Glutamatergic neuron (in vitro differentiated cells): ENCODE measurements around the gene WFIKKN2. TPM values are rescaled to one million over a fixed set of nuclear protein-coding genes. Genes with fewer than 3 reads are reported as not detected.
"Not testable (repeated sequence)": the region's sequence is repeated elsewhere in the genome, so short reads cannot be mapped to it uniquely, and the experiment has no call there.

ENCODE experiments used
- DNase-seq: peaks from one replicate; pipeline ENCODE4 v3.0.0; 2022
- H3K27ac Mint-ChIP-seq: one replicate; pipeline ENCODE4 v1.8.0; 2020; ENCODE audit warnings: mild to moderate bottlenecking, mixed read lengths, inconsistent platforms; ENCODE audit not compliant: unreplicated experiment
- H3K27me3 Mint-ChIP-seq: one replicate; pipeline ENCODE4 v1.8.0; 2020; ENCODE audit warnings: mild to moderate bottlenecking, moderate library complexity, mixed read lengths, inconsistent platforms; ENCODE audit not compliant: unreplicated experiment
- H3K36me3 Mint-ChIP-seq: one replicate; pipeline ENCODE4 v1.8.0; 2020; ENCODE audit warnings: mild to moderate bottlenecking, mixed read lengths, inconsistent platforms; ENCODE audit not compliant: unreplicated experiment
- H3K4me1 Mint-ChIP-seq: one replicate; pipeline ENCODE4 v1.8.0; 2020; ENCODE audit warnings: mild to moderate bottlenecking, low read depth, mixed read lengths, inconsistent platforms; ENCODE audit not compliant: unreplicated experiment
- H3K4me3 Mint-ChIP-seq: one replicate; pipeline ENCODE4 v1.8.0; 2020; ENCODE audit warnings: mild to moderate bottlenecking, mixed read lengths, inconsistent platforms; ENCODE audit not compliant: unreplicated experiment
- H3K9me3 Mint-ChIP-seq: one replicate; pipeline ENCODE4 v1.8.0; 2020; ENCODE audit warnings: mild to moderate bottlenecking, moderate library complexity, mixed read lengths, inconsistent platforms; ENCODE audit not compliant: unreplicated experiment
- CTCF ChIP-seq: fragments of 200-600 bp; sonication (generic); IDR thresholded peaks from one replicate; pipeline ENCODE4 v1.5.0; 2021; ENCODE audit not compliant: partially characterized antibody, unreplicated experiment
- total RNA-seq: library from RNA; stranded (reverse); fragmentation: NEBNext Ultra II Directional; extraction: Animal tissue kit (Norgen Biotek cat#: 25700); gene quantifications from one replicate; pipeline ENCODE4 v1.2.1, GENCODE V29; 2021; ENCODE audit not compliant: unreplicated experiment

Gene WFIKKN2
- total RNA-seq, 1 donor from 2014 or later, result 3.5 TPM

- DNase-seq, result no peak
- Mint-ChIP-seq H3K4me3 (no peak overlapping the region), H3K4me1 (peaks cover 21% of the 10 kb centered on the region), H3K27ac (no peak overlapping the region), H3K9me3 (no peaks in the 10 kb centered on the region), H3K36me3 (no peaks in the 10 kb centered on the region), H3K27me3 (peaks cover 1% of the 10 kb centered on the region)
- TF ChIP-seq CTCF, result no peak
Measured at GRCh38 chr17:50853781-50854180, 18.4 kb downstream of the WFIKKN2 start.

- H3K4me3 Mint-ChIP-seq, result no peak overlapping the region
- no peaks in the 10 kb centered on the region for H3K9me3 Mint-ChIP-seq
- no peak for TF ChIP-seq CTCF
- peaks cover 14% of the 10 kb centered on the region for H3K4me1 Mint-ChIP-seq
- no peak overlapping the region for H3K27ac Mint-ChIP-seq
- H3K27me3 Mint-ChIP-seq, result peaks cover 3% of the 10 kb centered on the region
- DNase-seq, result no peak
- no peaks in the 10 kb centered on the region for H3K36me3 Mint-ChIP-seq
Measured at GRCh38 chr17:50855708-50856330, 20.4 kb downstream of the WFIKKN2 start.

GRCh38 chr17:50856431-50856830 lies 21.0 kb downstream of the WFIKKN2 start:
- no peak for DNase-seq
- H3K9me3 Mint-ChIP-seq, result no peaks in the 10 kb centered on the region
- H3K36me3 Mint-ChIP-seq, result no peaks in the 10 kb centered on the region
- peaks cover 3% of the 10 kb centered on the region for H3K27me3 Mint-ChIP-seq
- peaks cover 16% of the 10 kb centered on the region for H3K4me1 Mint-ChIP-seq
- TF ChIP-seq CTCF, result no peak
- no peak overlapping the region for H3K27ac Mint-ChIP-seq
- no peak overlapping the region for H3K4me3 Mint-ChIP-seq

- no peaks in the 10 kb centered on the region for H3K36me3 Mint-ChIP-seq
Measured at GRCh38 chr17:50858486-50859225, 23.3 kb downstream of the WFIKKN2 start.

GRCh38 chr17:50859727-50860126 lies 24.3 kb downstream of the WFIKKN2 start:
- Mint-ChIP-seq H3K4me1 (peaks cover 15% of the 10 kb centered on the region), H3K9me3 (peaks cover 10% of the 10 kb centered on the region)
- H3K36me3 Mint-ChIP-seq, DNase-seq, H3K27ac Mint-ChIP-seq, H3K4me3 Mint-ChIP-seq, H3K27me3 Mint-ChIP-seq: not testable (repeated sequence)

More at GRCh38 chr17:50858486-50859225, 23.3 kb downstream of the WFIKKN2 start:
- no peak for TF ChIP-seq CTCF
- Mint-ChIP-seq H3K27me3 (peaks cover 6% of the 10 kb centered on the region), H3K9me3 (peaks cover 6% of the 10 kb centered on the region), H3K27ac (no peak overlapping the region), H3K4me3 (no peak overlapping the region), H3K4me1 (peaks cover 15% of the 10 kb centered on the region)
- DNase-seq, result no peak
